Panc1 (cell line): ENCODE results near the gene MAGI2. TPM values are rescaled to one million over a fixed set of nuclear protein-coding genes. Genes with fewer than 3 reads are reported as not detected.

Experiments used
- ATAC-seq: fragments of 200-7000 bp; cut with Tn5 transposase; 2 replicates; pipeline ENCODE4 v1.9.1; 2020; ENCODE audit warnings: mild to moderate bottlenecking, moderate library complexity
- BruUV-seq: library from RNA; stranded (reverse); fragments of 400-500 nt; replicated peaks from 2 replicates; lab custom pipeline; 2021; lab: Mats Ljungman, UMichigan
- CTCF ChIA-PET: fragments of 300-600 bp; sonication (Branson Sonifier 250); formaldehyde crosslinking; loops from one replicate; lab custom pipeline; 2022; ENCODE audit warnings: antibody characterized with exemption; lab: Charles Lee
- POLR2A ChIA-PET: fragments of 300-600 bp; sonication (Branson Sonifier 250); formaldehyde crosslinking; loops from one replicate; lab custom pipeline; 2022; ENCODE audit warnings: antibody characterized with exemption; lab: Charles Lee
- DNase-seq: peaks from one replicate; pipeline ENCODE4 v3.0.0-alpha.2; 2010; ENCODE audit warnings: low read depth, low spot score
- H3K27ac ChIP-seq: 2 replicates; pipeline ENCODE4 v1.5.1; 2011; ENCODE audit warnings: mild to moderate bottlenecking, low read length, inconsistent platforms
- H3K27me3 ChIP-seq: fragments of 200-500 bp; sonication (Bioruptor generic); 2 replicates; pipeline ENCODE4 v1.6.0; 2014; ENCODE audit warnings: low read length, inconsistent platforms; ENCODE audit not compliant: control insufficient read depth, insufficient read depth
- H3K36me3 ChIP-seq: fragments of 200-500 bp; sonication (Bioruptor generic); 2 replicates; pipeline ENCODE4 v1.5.1; 2014; ENCODE audit warnings: inconsistent platforms, mild to moderate bottlenecking, low read length, moderate library complexity; ENCODE audit not compliant: control insufficient read depth, insufficient read depth
- H3K4me1 ChIP-seq: 2 replicates; pipeline ENCODE4 v1.5.1; 2011; ENCODE audit warnings: inconsistent platforms, mild to moderate bottlenecking, low read length, moderate library complexity; ENCODE audit not compliant: control insufficient read depth, insufficient read depth
- H3K4me3 ChIP-seq, 2 experiments: 2 replicates each; pipeline ENCODE4 v1.5.1; 2011 to 2012; ENCODE audit warnings: low read depth in 2 of 2, low read length in 2 of 2, mild to moderate bottlenecking in 2 of 2, inconsistent platforms in 1 of 2, moderate library complexity in 1 of 2
- H3K9me3 ChIP-seq: fragments of 200-500 bp; sonication (Bioruptor generic); 2 replicates; pipeline ENCODE4 v1.5.1; 2014; ENCODE audit warnings: low read depth, mild to moderate bottlenecking, inconsistent platforms, low read length, moderate library complexity; ENCODE audit not compliant: control insufficient read depth, insufficient read depth
- POLR2AphosphoS5 ChIP-seq: IDR thresholded peaks from 2 replicates; pipeline ENCODE4 v1.6.1; 2012; ENCODE audit warnings: mild to moderate bottlenecking, low read depth, low read length, moderate library complexity
- SIN3A ChIP-seq: IDR thresholded peaks from 2 replicates; pipeline ENCODE4 v1.6.1; 2012; ENCODE audit warnings: low read depth, mild to moderate bottlenecking, low read length, moderate library complexity, borderline replicate concordance; ENCODE audit not compliant: insufficient read depth
- TCF7L2 ChIP-seq: IDR thresholded peaks from 2 replicates; pipeline ENCODE4 v1.6.1; 2011; ENCODE audit warnings: mild to moderate bottlenecking, low read depth, low read length, inconsistent platforms
- in situ Hi-C: cut with HindIII; loops from 2 replicates; pipeline ENCODE4 v1.10.0; 2016; ENCODE audit warnings: low sequenced_read_pairs, low pct_unique_long_range_greater_than_20kb
- intact Hi-C: fragments of 100-400 bp; cut with micrococcal nuclease; formaldehyde crosslinking; loops from one replicate; pipeline ENCODE4 v1.10.0; 2022; ENCODE audit not compliant: unreplicated experiment
- total RNA-seq: library from RNA; stranded (reverse); gene quantifications from one replicate; pipeline ENCODE4 v1.2.1, GENCODE V29; 2021; ENCODE audit not compliant: unreplicated experiment
- TF ChIP-seq, protein P1 (sequence below): fragments of 450-650 bp; IDR thresholded peaks from 2 replicates; pipeline ENCODE4 v1.5.1; 2017; ENCODE audit warnings: mild to moderate bottlenecking
- TF ChIP-seq, protein P2 (sequence below), 2 experiments: IDR thresholded peaks; 2 replicates each; pipeline ENCODE4 v1.6.1; 2011 to 2012; ENCODE audit warnings: low read depth in 2 of 2, control low read depth in 1 of 2, low read length in 1 of 2, mild to moderate bottlenecking in 1 of 2, moderate library complexity in 1 of 2; ENCODE audit not compliant: insufficient read depth in 1 of 2

The MAGI2 gene
- total RNA-seq, 1 experiment from 2014 or later: 5.4 TPM

DNA sequence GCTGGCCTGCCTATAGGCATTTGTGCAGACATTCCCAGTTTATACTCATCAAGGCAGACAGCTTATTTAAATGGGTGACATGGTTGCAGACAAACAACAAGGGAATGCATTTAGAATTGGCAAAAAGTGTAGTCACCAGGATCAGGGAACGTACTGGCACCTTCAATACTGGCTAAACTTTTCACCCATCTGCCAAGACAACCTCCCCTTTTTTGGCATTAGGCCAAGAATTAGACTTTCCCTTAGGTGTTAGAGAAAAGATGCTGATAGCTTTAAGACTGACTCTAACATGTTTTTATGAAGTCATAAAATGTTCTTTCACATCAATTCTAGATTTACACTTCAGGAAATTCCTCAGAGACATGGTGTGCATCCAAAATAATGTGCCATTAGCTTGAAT is 1289.0 kb downstream of the MAGI2 start:
- ChIA-PET CTCF (no interaction called here), POLR2A (no interaction called here)
- in situ Hi-C loops (no loop called here), intact Hi-C loops (no loop called here)
- Histone ChIP-seq H3K4me1 (no peaks in the 10 kb centered on the region), H3K27ac (no peak overlapping the region), H3K4me3 (no peak overlapping the region), H3K27me3 (peaks cover 7% of the 10 kb centered on the region; the same call in 1 of the 2 replicates), H3K36me3 (no peaks in the 10 kb centered on the region), H3K9me3 (no peaks in the 10 kb centered on the region)
- no peak for TF ChIP-seq TCF7L2
- no peak for TF ChIP-seq POLR2AphosphoS5
- TF ChIP-seq, protein P1, sequence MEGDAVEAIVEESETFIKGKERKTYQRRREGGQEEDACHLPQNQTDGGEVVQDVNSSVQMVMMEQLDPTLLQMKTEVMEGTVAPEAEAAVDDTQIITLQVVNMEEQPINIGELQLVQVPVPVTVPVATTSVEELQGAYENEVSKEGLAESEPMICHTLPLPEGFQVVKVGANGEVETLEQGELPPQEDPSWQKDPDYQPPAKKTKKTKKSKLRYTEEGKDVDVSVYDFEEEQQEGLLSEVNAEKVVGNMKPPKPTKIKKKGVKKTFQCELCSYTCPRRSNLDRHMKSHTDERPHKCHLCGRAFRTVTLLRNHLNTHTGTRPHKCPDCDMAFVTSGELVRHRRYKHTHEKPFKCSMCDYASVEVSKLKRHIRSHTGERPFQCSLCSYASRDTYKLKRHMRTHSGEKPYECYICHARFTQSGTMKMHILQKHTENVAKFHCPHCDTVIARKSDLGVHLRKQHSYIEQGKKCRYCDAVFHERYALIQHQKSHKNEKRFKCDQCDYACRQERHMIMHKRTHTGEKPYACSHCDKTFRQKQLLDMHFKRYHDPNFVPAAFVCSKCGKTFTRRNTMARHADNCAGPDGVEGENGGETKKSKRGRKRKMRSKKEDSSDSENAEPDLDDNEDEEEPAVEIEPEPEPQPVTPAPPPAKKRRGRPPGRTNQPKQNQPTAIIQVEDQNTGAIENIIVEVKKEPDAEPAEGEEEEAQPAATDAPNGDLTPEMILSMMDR: no peak
- TF ChIP-seq, protein P2, sequence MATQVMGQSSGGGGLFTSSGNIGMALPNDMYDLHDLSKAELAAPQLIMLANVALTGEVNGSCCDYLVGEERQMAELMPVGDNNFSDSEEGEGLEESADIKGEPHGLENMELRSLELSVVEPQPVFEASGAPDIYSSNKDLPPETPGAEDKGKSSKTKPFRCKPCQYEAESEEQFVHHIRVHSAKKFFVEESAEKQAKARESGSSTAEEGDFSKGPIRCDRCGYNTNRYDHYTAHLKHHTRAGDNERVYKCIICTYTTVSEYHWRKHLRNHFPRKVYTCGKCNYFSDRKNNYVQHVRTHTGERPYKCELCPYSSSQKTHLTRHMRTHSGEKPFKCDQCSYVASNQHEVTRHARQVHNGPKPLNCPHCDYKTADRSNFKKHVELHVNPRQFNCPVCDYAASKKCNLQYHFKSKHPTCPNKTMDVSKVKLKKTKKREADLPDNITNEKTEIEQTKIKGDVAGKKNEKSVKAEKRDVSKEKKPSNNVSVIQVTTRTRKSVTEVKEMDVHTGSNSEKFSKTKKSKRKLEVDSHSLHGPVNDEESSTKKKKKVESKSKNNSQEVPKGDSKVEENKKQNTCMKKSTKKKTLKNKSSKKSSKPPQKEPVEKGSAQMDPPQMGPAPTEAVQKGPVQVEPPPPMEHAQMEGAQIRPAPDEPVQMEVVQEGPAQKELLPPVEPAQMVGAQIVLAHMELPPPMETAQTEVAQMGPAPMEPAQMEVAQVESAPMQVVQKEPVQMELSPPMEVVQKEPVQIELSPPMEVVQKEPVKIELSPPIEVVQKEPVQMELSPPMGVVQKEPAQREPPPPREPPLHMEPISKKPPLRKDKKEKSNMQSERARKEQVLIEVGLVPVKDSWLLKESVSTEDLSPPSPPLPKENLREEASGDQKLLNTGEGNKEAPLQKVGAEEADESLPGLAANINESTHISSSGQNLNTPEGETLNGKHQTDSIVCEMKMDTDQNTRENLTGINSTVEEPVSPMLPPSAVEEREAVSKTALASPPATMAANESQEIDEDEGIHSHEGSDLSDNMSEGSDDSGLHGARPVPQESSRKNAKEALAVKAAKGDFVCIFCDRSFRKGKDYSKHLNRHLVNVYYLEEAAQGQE (IDR thresholded peaks at IDR 0.05; ENCODE audit: insufficient read depth in 1 of 2, low read depth in 2 of 2, low read length in 1 of 2): no peak
- no peak for TF ChIP-seq SIN3A
- BruUV-seq: no TSS peak
- ATAC-seq (no peak), DNase-seq (no peak)

DNA sequence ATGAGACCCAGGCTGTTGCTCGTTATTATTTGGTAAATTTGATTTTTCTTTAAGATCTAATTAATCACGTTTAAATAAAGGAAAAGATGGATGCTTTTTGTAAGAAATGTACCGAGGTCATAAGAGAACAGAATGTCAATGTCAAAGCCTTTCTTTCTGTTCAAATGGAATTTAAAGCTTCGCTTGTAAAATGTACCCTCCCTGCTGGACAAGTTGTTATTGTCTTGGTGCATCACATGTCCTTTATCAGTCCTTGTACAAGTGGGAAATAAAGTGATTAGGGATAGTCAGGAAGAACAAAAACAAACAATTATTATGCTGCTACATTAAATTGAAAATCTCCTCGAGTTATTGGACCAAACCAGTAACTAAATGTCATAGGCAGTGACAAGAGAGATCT is 1291.7 kb downstream of the MAGI2 start:
- intact Hi-C loops: no loop called here
- no TSS peak for BruUV-seq

More for the DNA sequence above, 1291.7 kb downstream of the MAGI2 start:
- H3K9me3 ChIP-seq: no peaks in the 10 kb centered on the region
- H3K27ac ChIP-seq: no peak overlapping the region
- in situ Hi-C loops: no loop called here
- no peak overlapping the region for H3K4me3 ChIP-seq
- ChIA-PET CTCF (no interaction called here), POLR2A (interaction anchor here (0.7 kb wide), 1 partner anchor 24 kb away, joined by 3 read pairs; no protein-coding TSS in a partner anchor)
- H3K4me1 ChIP-seq: no peaks in the 10 kb centered on the region
- H3K27me3 ChIP-seq: peaks cover 7% of the 10 kb centered on the region; the same call in 1 of the 2 replicates
- ATAC-seq (no peak), DNase-seq (no peak)
- TF ChIP-seq SIN3A: no peak
- TF ChIP-seq TCF7L2: no peak
- TF ChIP-seq, protein P2 (IDR thresholded peaks at IDR 0.05; ENCODE audit: insufficient read depth in 1 of 2, low read depth in 2 of 2, low read length in 1 of 2): no peak
- TF ChIP-seq, protein P1: no peak
- no peak for TF ChIP-seq POLR2AphosphoS5
- H3K36me3 ChIP-seq: no peaks in the 10 kb centered on the region
